Natural killer cell treated with Interleukin-12 subunit alpha and Interleukin-12 subunit beta and Interleukin-15 and Interleukin-18, amount 100 ng/mL, for 72 hours (primary cell): ENCODE data around the gene DCAF4L1. TPM values are rescaled to one million over a fixed set of nuclear protein-coding genes. Genes with fewer than 3 reads are reported as not detected.

Experiments used
- ATAC-seq, 2 donors: fragments of 150-1000 bp; cut with Tn5 transposase in 1 of 2; sonication (Bioruptor Pico), chemical (Tn5 transposase) in 1 of 2; 2 replicates each; pipeline ENCODE4 v1.10.0; 2021
- DNase-seq: peaks from one replicate; pipeline ENCODE4 v3.0.0; 2022; ENCODE audit warnings: low spot score
- H3K27ac Mint-ChIP-seq, 2 donors: 1 replicate in 1 of 2; 2 replicates in 1 of 2; pipeline ENCODE4 v1.8.0; 2022; ENCODE audit warnings: mixed read lengths in 2 of 2, mild to moderate bottlenecking in 1 of 2, moderate library complexity in 1 of 2
- H3K27me3 Mint-ChIP-seq, 2 donors: 1 replicate in 1 of 2; 2 replicates in 1 of 2; pipeline ENCODE4 v1.8.0; 2022; ENCODE audit warnings: mixed read lengths in 2 of 2
- H3K36me3 Mint-ChIP-seq: one replicate; pipeline ENCODE4 v1.8.0; 2022; ENCODE audit warnings: mixed read lengths
- H3K4me1 Mint-ChIP-seq, 2 donors: 1 replicate in 1 of 2; 2 replicates in 1 of 2; pipeline ENCODE4 v1.8.0; 2022; ENCODE audit warnings: low read depth in 2 of 2, mixed read lengths in 2 of 2, mild to moderate bottlenecking in 1 of 2
- H3K4me3 Mint-ChIP-seq: one replicate; pipeline ENCODE4 v1.8.0; 2022; ENCODE audit warnings: mixed read lengths
- H3K9me3 Mint-ChIP-seq: 2 replicates; pipeline ENCODE4 v1.8.0; 2022; ENCODE audit warnings: mixed read lengths
- total RNA-seq, 2 donors: library from RNA; stranded (reverse); gene quantifications; one replicate each; pipeline ENCODE4 v1.2.3, GENCODE V29; 2022

Gene DCAF4L1
- total RNA-seq, 2 donors from 2014 or later, result 0.90 to 1.4 TPM

DNA sequence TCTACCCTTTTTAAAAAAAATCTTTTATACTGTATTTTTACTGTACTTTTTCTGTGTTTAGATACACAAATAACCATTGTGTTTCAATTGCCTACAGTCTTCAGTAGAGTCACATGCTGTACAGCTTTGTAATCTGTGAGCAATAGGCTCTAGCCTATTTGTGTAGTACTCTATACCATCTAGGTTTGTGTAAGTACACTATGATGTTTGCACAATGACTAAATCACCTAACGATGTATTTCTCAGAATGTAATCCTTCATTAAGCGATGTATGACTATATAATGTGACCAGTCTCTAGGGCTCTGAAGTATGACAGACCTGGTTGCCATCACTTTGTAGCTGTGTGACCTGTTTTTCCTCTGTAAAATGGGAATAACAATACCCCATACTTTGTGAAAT is 14.2 kb upstream of the DCAF4L1 start:
- H3K27ac Mint-ChIP-seq, result no peak overlapping the region

GRCh38 chr4:41969671-41970070 is 11.9 kb upstream of the DCAF4L1 start:
- DNase-seq, result no peak
- ATAC-seq, result no peak
- Mint-ChIP-seq H3K4me3 (no peak overlapping the region), H3K27me3 (peaks cover 0 to 4% of the 10 kb centered on the region in 2 donors), H3K36me3 (peaks cover 7% of the 10 kb centered on the region), H3K4me1 (no peaks in the 10 kb centered on the region), H3K27ac (no peak overlapping the region), H3K9me3 (peaks cover 8% of the 10 kb centered on the region)

More for the DNA sequence above, 14.2 kb upstream of the DCAF4L1 start:
- Mint-ChIP-seq H3K27me3 (peaks cover 0 to 4% of the 10 kb centered on the region in 2 donors), H3K9me3 (peaks cover 8% of the 10 kb centered on the region), H3K36me3 (peaks cover 7% of the 10 kb centered on the region), H3K4me3 (no peak overlapping the region), H3K4me1 (no peaks in the 10 kb centered on the region)
- no peak for DNase-seq
- no peak for ATAC-seq

DNA sequence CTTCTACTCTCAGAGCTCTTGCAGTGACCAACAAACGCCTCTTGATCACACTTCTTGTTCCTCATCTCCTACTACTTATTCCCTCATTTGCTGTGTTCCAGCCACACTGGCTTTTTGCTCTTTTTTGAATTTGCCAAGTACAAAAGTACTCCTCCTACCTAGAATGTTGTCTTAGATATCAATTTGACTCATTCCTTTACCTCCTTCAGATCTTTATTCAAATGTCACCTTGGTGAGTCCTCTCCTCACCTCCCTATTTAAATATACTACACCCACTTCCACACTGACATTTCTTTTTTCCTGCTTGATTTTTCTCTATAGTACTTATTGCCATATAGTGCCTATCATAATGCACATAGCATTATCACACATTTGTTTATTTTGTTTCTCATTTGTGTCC is 6.2 kb upstream of the DCAF4L1 start:
- ATAC-seq (no peak), DNase-seq (no peak)
- Mint-ChIP-seq H3K36me3 (no peaks in the 10 kb centered on the region), H3K27me3 (peaks cover 12 to 24% of the 10 kb centered on the region in 2 donors), H3K9me3 (no peaks in the 10 kb centered on the region), H3K4me1 (no peaks in the 10 kb centered on the region), H3K27ac (no peak overlapping the region), H3K4me3 (no peak overlapping the region)

DNA sequence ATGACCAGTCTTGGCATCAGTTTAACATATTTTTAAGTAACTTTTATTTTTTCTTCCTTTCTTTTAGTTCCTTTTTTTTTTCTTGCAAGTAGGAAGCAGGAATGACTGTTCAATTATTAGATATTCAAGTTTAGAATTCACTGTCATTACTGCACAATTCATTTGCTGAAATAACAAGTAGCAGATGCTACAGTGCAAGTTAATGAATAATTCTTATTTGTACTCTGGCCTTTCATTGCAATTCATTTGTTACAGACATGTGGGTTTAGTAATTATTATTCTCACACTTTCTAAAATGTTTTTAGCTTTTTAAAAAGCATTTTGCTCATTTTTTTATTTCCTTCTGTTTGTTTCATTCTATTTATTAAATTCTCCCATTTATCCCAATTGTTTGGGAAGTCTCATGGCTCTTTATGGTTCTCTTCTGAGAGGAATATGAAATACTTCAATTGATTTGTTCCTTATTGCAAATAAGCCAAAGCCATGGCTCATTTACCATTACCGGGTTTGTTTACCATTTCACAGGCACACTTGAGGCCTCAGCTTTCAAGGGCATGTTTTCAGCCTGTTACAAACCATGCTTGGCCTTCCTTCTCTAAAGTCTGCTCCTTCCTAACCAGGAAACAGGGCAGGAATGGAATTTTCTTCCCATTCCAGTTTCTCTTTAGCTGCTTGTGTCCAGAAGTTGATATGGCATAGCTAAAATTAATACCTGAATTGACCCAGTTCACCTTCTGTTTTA is 4.6 kb upstream of the DCAF4L1 start:
- Mint-ChIP-seq H3K27me3 (peaks cover 12 to 24% of the 10 kb centered on the region in 2 donors), H3K36me3 (no peaks in the 10 kb centered on the region), H3K4me3 (no peak overlapping the region), H3K4me1 (no peaks in the 10 kb centered on the region), H3K27ac (no peak overlapping the region), H3K9me3 (no peaks in the 10 kb centered on the region)
- no peak for DNase-seq
- no peak for ATAC-seq

GRCh38 chr4:41977709-41978108 is 3.8 kb upstream of the DCAF4L1 start:
- no peak for DNase-seq
- no peak for ATAC-seq
- no peak overlapping the region for H3K27ac Mint-ChIP-seq
- peaks cover 10 to 24% of the 10 kb centered on the region in 2 donors for H3K27me3 Mint-ChIP-seq
- no peak overlapping the region for H3K4me3 Mint-ChIP-seq
- no peaks in the 10 kb centered on the region for H3K36me3 Mint-ChIP-seq
- H3K4me1 Mint-ChIP-seq, result no peaks in the 10 kb centered on the region
- no peaks in the 10 kb centered on the region for H3K9me3 Mint-ChIP-seq

- no peaks in the 10 kb centered on the region for H3K9me3 Mint-ChIP-seq
- H3K4me3 Mint-ChIP-seq, result no peak overlapping the region
- no peak overlapping the region for H3K27ac Mint-ChIP-seq
- ATAC-seq (no peak), DNase-seq (no peak)
- H3K27me3 Mint-ChIP-seq, result peaks cover 8 to 11% of the 10 kb centered on the region in 2 donors
- H3K36me3 Mint-ChIP-seq, result no peaks in the 10 kb centered on the region
- H3K4me1 Mint-ChIP-seq, result no peaks in the 10 kb centered on the region
These were observed 1.2 kb downstream of the DCAF4L1 start for GRCh38 chr4:41982716-41983115.

- DNase-seq, result no peak
- no peak for ATAC-seq
- Mint-ChIP-seq H3K4me1 (peaks cover 8 to 9% of the 10 kb centered on the region in 2 donors), H3K36me3 (no peaks in the 10 kb centered on the region), H3K4me3 (no peak overlapping the region), H3K9me3 (no peaks in the 10 kb centered on the region), H3K27me3 (peaks cover 0 to 8% of the 10 kb centered on the region in 2 donors), H3K27ac (no peak overlapping the region)
These were observed 3.6 kb downstream of the DCAF4L1 start for GRCh38 chr4:41985151-41985550.

- ATAC-seq, result peak in 1 of 2 donors; percentile 1
- peaks cover 12 to 16% of the 10 kb centered on the region in 2 donors for H3K4me1 Mint-ChIP-seq
- H3K9me3 Mint-ChIP-seq, result no peaks in the 10 kb centered on the region
- H3K4me3 Mint-ChIP-seq, result peak overlapping the region; percentile 100
- H3K36me3 Mint-ChIP-seq, result no peaks in the 10 kb centered on the region
- H3K27ac Mint-ChIP-seq, result peak overlapping the region; percentile 94 to 96
- no peak for DNase-seq
- no peaks in the 10 kb centered on the region for H3K27me3 Mint-ChIP-seq
These were observed 8.4 kb downstream of the DCAF4L1 start for GRCh38 chr4:41989994-41990364.

DNA sequence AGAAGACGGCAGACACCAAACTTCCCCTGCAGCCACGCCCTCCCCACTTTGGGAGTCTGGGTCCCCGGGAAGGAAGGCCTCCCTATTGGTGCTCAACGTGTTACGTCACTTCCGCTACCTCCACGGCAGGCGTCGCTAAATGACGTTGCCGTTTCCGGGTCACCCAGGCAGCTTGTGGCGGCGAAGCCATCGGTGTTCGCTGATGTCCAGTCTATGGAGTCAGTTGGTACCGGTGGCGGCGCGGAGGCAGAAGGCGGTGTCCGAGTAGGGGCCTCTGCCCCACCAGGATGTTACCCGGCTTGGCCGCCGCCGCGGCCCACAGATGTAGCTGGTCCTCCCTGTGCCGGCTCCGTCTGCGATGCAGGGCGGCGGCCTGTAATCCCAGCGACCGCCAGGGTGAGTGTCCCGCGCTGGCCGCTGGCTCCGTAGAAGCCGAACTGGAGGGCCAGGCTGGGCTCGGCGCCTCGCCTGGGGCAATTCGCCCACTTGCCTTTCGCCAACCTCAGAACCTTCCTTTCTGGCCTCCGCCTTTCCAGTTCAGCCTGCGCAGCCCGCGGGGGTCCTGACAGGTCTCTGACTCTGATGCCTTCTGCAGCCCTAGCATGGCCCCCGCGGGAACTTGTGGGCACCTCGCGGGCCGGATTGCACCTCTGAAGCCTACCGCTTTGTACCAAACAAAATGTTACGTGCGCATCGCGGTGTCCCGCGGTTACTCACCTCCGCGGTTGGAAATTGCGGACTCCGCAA is 9.0 kb downstream of the DCAF4L1 start, which contains the start of gene SLC30A9:
Gene SLC30A9, plus strand, starts transcription at position 166 of the 747 bp plus-strand sequence. Its CDS starts 122 bp downstream, at position 288.
- H3K27me3 Mint-ChIP-seq, result no peaks in the 10 kb centered on the region
- no peaks in the 10 kb centered on the region for H3K36me3 Mint-ChIP-seq
- H3K27ac Mint-ChIP-seq, result peak within 1 kb of the TSS; percentile 94 to 96
- peak; percentile 99 for ATAC-seq
- no peaks in the 10 kb centered on the region for H3K9me3 Mint-ChIP-seq
- peak within 1 kb of the TSS; percentile 100 for H3K4me3 Mint-ChIP-seq
- peak; percentile 95 for DNase-seq
- peaks cover 14 to 20% of the 10 kb centered on the region in 2 donors for H3K4me1 Mint-ChIP-seq

- ATAC-seq (no peak), DNase-seq (no peak)
- peak overlapping the region; percentile 100 for H3K4me3 Mint-ChIP-seq
- H3K27me3 Mint-ChIP-seq, result no peaks in the 10 kb centered on the region
- H3K36me3 Mint-ChIP-seq, result no peaks in the 10 kb centered on the region
- peaks cover 14 to 21% of the 10 kb centered on the region in 2 donors for H3K4me1 Mint-ChIP-seq
- H3K9me3 Mint-ChIP-seq, result no peaks in the 10 kb centered on the region
- H3K27ac Mint-ChIP-seq, result no peak overlapping the region
These were observed 10.6 kb downstream of the DCAF4L1 start for GRCh38 chr4:41991916-41992767.

DNA sequence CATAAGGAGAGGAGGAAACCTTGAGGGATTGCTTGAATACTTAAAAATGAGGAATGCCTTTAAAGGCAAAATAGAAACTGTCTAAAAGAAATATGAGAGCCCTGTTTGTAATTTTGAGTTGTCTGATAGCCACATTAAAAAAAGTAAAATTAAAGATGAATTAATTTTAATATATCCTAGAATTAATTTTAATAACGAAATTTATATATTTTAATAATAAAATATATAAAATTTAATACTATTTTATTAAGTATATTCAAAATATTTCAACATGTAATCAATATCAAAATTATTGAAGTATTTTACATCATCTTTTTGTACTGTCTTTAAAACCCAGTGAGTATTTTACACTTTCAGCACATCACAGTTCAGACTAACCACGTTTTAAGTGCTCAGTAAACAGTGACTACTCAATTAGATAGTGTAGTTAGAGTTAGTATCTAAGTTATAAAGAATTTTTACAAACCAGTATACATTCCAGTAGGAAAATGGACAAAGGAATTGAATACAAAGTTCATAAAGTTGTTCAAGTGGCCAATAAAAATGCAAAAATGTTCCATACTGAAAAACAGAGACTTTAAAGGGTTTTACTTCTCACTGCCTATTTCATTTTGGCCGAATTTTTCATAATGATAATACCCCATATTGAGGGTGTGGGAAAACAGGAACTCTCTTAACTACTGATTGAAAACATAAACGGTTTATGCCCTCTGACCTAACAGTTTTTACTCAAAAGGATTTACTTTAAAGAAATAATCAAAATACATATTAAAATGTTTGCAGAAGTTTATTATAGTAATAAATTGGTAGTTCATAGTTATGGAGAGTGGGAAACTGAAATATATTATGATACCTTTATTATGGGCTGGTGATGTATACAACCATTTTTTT is 11.7 kb downstream of the DCAF4L1 start:
- no peak for DNase-seq
- Mint-ChIP-seq H3K36me3 (no peaks in the 10 kb centered on the region), H3K27me3 (no peaks in the 10 kb centered on the region), H3K9me3 (no peaks in the 10 kb centered on the region), H3K4me1 (peaks cover 18 to 26% of the 10 kb centered on the region in 2 donors), H3K4me3 (no peak overlapping the region), H3K27ac (no peak overlapping the region)
- ATAC-seq, result no peak

- H3K27me3 Mint-ChIP-seq, result no peaks in the 10 kb centered on the region
- no peaks in the 10 kb centered on the region for H3K36me3 Mint-ChIP-seq
- ATAC-seq, result no peak
- DNase-seq, result no peak
- no peaks in the 10 kb centered on the region for H3K9me3 Mint-ChIP-seq
- no peak overlapping the region for H3K27ac Mint-ChIP-seq
- no peak overlapping the region for H3K4me3 Mint-ChIP-seq
- peaks cover 17 to 24% of the 10 kb centered on the region in 2 donors for H3K4me1 Mint-ChIP-seq
These were observed 13.0 kb downstream of the DCAF4L1 start for GRCh38 chr4:41994461-41994985.
